Fibroblast of the conjunctiva (primary cell): ENCODE data around the gene ZSWIM7.
A peak's percentile ranks its signal among the peaks of the same experiment; 100 is the strongest.
"Not testable (repeated sequence)": the region's sequence is repeated elsewhere in the genome, so short reads cannot be mapped to it uniquely, and the experiment has no call there.

Source experiments
- DNase-seq: peaks from one replicate; pipeline ENCODE4 v3.0.0-alpha.2; 2010; ENCODE audit warnings: low read depth

The ZSWIM7 gene

GRCh38 chr17:15999974-16000827 is 697 bp upstream of the ZSWIM7 start:
- DNase-seq, result no peak

- DNase-seq, result no peak
Observed at GRCh38 chr17:15998031-15998562, 1.4 kb downstream of the ZSWIM7 start.

GRCh38 chr17:15996322-15996721 is 3.2 kb downstream of the ZSWIM7 start:
- no peak for DNase-seq

GRCh38 chr17:15981646-15982580 is 17.6 kb downstream of the ZSWIM7 start:
- DNase-seq, result no peak

- DNase-seq, result no peak
Observed at GRCh38 chr17:15981208-15981607, 18.3 kb downstream of the ZSWIM7 start.

GRCh38 chr17:15979013-15979412 is 20.5 kb downstream of the ZSWIM7 start:
- DNase-seq, result not testable (repeated sequence)

GRCh38 chr17:15978606-15979005 is 20.9 kb downstream of the ZSWIM7 start:
- DNase-seq, result no peak

GRCh38 chr17:15977894-15978293 is 21.6 kb downstream of the ZSWIM7 start:
- no peak for DNase-seq

- no peak for DNase-seq
Observed at GRCh38 chr17:15973834-15974233, 25.7 kb downstream of the ZSWIM7 start.

- DNase-seq, result no peak
Observed at GRCh38 chr17:15973016-15973415, 26.5 kb downstream of the ZSWIM7 start.

GRCh38 chr17:15972497-15972951 is 27.0 kb downstream of the ZSWIM7 start:
- DNase-seq, result no peak

- no peak for DNase-seq
Observed at GRCh38 chr17:15971882-15972281, 27.6 kb downstream of the ZSWIM7 start.

GRCh38 chr17:15971098-15971678 is 28.3 kb downstream of the ZSWIM7 start:
- no peak for DNase-seq

- no peak for DNase-seq
Observed at GRCh38 chr17:15970500-15970899, 29.0 kb downstream of the ZSWIM7 start.

- no peak for DNase-seq
Observed at GRCh38 chr17:15969463-15969862, 30.0 kb downstream of the ZSWIM7 start.

GRCh38 chr17:15967706-15968399 is 31.7 kb downstream of the ZSWIM7 start:
- DNase-seq, result no peak

- no peak for DNase-seq
Observed at GRCh38 chr17:15966879-15967248, 32.6 kb downstream of the ZSWIM7 start.

- DNase-seq, result no peak
Observed at GRCh38 chr17:15966183-15966878, 33.2 kb downstream of the ZSWIM7 start.

- DNase-seq, result no peak
Observed at GRCh38 chr17:15965528-15965927, 34.0 kb downstream of the ZSWIM7 start.

GRCh38 chr17:15963670-15964110 is 35.8 kb downstream of the ZSWIM7 start:
- DNase-seq, result peak; percentile 31

GRCh38 chr17:15958484-15958854 is 41.0 kb downstream of the ZSWIM7 start:
- DNase-seq, result no peak
